Endothelial cell of hepatic sinusoid (primary cell): Measurements from ENCODE around the gene SLC9C1.

ENCODE experiments used
- in situ Hi-C: cut with HindIII; loops from 2 replicates; pipeline ENCODE4 v1.10.0; 2017; ENCODE audit warnings: low sequenced_read_pairs

SLC9C1 gene

GRCh38 chr3:112293368-112294321 is at the start of gene SLC9C1:
SLC9C1 (minus strand) TSS chr3:112294216; CDS start chr3:112286791, 7,425 bp downstream.
- in situ Hi-C loops, result no loop called here

GRCh38 chr3:112341386-112341785 is 47.4 kb upstream of the SLC9C1 start:
- in situ Hi-C loops, result no loop called here

- in situ Hi-C loops, result no loop called here
Observed at GRCh38 chr3:112339609-112340008, 45.6 kb upstream of the SLC9C1 start.

- in situ Hi-C loops, result no loop called here
Observed at GRCh38 chr3:112339134-112339533, 45.1 kb upstream of the SLC9C1 start.

- in situ Hi-C loops, result no loop called here
Observed at GRCh38 chr3:112338727-112339056, 44.7 kb upstream of the SLC9C1 start.

- in situ Hi-C loops, result no loop called here
Observed at GRCh38 chr3:112338021-112338726, 44.2 kb upstream of the SLC9C1 start.

GRCh38 chr3:112335434-112335781 is 41.4 kb upstream of the SLC9C1 start:
- in situ Hi-C loops, result no loop called here

GRCh38 chr3:112334691-112335433 is 40.8 kb upstream of the SLC9C1 start:
- in situ Hi-C loops, result no loop called here

- in situ Hi-C loops, result no loop called here
Observed at GRCh38 chr3:112333381-112334317, 39.6 kb upstream of the SLC9C1 start.

- in situ Hi-C loops, result no loop called here
Observed at GRCh38 chr3:112333002-112333380, 39.0 kb upstream of the SLC9C1 start, which contains the start of gene CD200. CD200 (plus strand) TSS chr3:112333156; CDS start chr3:112333213, 57 bp downstream.

- in situ Hi-C loops, result no loop called here
Observed at GRCh38 chr3:112331851-112332250, 37.8 kb upstream of the SLC9C1 start.

GRCh38 chr3:112327371-112327951 is 33.4 kb upstream of the SLC9C1 start:
- in situ Hi-C loops, result no loop called here

GRCh38 chr3:112321867-112322652 is 28.0 kb upstream of the SLC9C1 start:
- in situ Hi-C loops, result loop anchor here (25.0 kb wide), 1 partner anchor 190 kb away; no protein-coding TSS in a partner anchor

- in situ Hi-C loops, result loop anchor here (25.0 kb wide), 1 partner anchor 192 kb away; no protein-coding TSS in a partner anchor
Observed at GRCh38 chr3:112320691-112321090, 26.7 kb upstream of the SLC9C1 start.

- in situ Hi-C loops, result loop anchor here (25.0 kb wide), 1 partner anchor 193 kb away; no protein-coding TSS in a partner anchor
Observed at GRCh38 chr3:112319516-112320276, 25.7 kb upstream of the SLC9C1 start.

- in situ Hi-C loops, result loop anchor here (25.0 kb wide), 1 partner anchor 197 kb away; no protein-coding TSS in a partner anchor
Observed at GRCh38 chr3:112315791-112316190, 21.8 kb upstream of the SLC9C1 start.

GRCh38 chr3:112314649-112315048 is 20.6 kb upstream of the SLC9C1 start:
- in situ Hi-C loops, result loop anchor here (25.0 kb wide), 1 partner anchor 198 kb away; no protein-coding TSS in a partner anchor
